Muscle of back (tissue), 11 donors: ENCODE data around the gene IFITM5. TPM values are rescaled to one million over a fixed set of nuclear protein-coding genes. Genes with fewer than 3 reads are reported as not detected.
A peak's percentile ranks its signal among the peaks of the same experiment; 100 is the strongest.
"Not testable (repeated sequence)": the region's sequence is repeated elsewhere in the genome, so short reads cannot be mapped to it uniquely, and the experiment has no call there.

Experiments
- DNase-seq, 3 donors: peaks; one replicate each; pipeline versions ENCODE4 v3.0.0 to v3.0.0-alpha.2; 2013
- polyA plus RNA-seq, 10 donors: library from polyadenylated mRNA; unstranded; fragments of 120-200 nt; gene quantifications; one replicate each; pipeline ENCODE4 v1.2.1, GENCODE V29; 2013; ENCODE audit not compliant: insufficient read length in 10 of 10

Gene IFITM5
- polyA plus RNA-seq, 10 donors = not detected

DNA sequence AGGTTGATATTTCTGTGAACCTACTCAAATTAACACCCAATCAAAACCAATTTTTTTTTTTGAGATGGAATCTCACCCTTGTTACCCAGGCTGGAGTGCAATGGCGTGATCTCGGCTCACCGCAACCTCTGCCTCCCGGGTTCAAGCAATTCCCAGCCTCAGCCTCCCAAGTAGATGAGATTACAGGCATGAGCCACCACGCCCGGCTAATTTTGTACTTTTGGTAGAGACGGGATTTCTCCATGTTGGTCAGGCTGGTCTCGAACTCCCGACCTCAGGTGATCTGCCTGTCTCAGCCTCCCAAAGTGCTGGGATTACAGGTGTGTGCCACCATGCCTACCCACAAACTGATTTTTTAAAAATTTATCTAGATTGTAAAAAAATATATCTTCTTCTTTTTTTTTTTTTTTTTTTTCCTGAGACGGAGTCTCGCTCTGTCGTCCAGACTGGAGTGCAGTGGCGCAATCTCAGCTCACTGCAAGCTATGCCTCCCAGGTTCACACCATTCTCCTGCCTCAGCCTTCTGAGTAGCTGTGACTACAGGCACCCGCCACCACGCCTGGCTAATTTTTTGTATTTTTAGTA lies 29.3 kb upstream of the IFITM5 start:
- DNase-seq = not testable (repeated sequence)

GRCh38 chr11:328012-328411 lies 28.7 kb upstream of the IFITM5 start:
- no peak for DNase-seq

- DNase-seq = no peak
These were observed 28.2 kb upstream of the IFITM5 start for GRCh38 chr11:327581-327923.

GRCh38 chr11:326842-327580 lies 27.7 kb upstream of the IFITM5 start:
- DNase-seq = peak in 2 of 3 donors; percentile 66 to 82

- DNase-seq = no peak
These were observed 27.2 kb upstream of the IFITM5 start for GRCh38 chr11:326592-326841.

DNA sequence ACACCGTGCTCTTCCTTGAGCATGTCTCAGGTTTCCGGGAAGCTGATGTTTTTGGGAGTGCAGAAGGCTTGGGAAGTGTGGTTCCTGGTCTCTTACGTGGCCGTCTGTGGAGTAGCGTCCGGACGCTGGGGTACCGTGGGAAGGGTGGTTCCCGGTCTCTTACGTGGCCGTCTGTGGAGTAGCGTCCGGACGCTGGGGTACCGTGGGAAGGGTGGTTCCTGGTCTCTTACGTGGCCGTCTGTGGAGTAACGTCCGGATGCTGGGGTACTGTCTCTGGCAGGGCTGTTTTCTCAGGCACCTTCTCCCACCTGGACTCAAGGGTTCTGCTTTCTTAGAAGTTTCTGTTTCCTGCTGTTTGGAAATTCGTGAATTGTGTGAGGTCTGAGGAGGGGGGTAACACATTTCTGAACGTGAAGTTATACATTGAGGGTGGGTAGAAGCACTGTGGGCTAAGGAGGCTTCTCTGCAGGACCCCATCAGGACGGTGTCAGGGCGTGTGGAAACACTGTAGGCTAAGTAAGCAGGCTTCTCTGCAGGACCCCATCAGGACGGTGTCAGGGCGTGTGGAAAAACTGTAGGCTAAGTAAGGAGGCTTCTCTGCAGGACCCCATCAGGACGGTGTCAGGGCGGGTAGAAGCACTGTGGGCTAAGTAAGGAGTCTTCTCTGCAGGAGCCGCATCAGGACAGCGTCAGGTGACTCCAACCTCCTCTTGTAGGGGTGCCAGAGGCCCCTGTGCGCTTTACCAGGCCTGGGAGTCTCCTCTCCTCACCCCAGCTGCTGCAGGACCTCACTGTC lies 26.7 kb upstream of the IFITM5 start:
- no peak for DNase-seq

DNA sequence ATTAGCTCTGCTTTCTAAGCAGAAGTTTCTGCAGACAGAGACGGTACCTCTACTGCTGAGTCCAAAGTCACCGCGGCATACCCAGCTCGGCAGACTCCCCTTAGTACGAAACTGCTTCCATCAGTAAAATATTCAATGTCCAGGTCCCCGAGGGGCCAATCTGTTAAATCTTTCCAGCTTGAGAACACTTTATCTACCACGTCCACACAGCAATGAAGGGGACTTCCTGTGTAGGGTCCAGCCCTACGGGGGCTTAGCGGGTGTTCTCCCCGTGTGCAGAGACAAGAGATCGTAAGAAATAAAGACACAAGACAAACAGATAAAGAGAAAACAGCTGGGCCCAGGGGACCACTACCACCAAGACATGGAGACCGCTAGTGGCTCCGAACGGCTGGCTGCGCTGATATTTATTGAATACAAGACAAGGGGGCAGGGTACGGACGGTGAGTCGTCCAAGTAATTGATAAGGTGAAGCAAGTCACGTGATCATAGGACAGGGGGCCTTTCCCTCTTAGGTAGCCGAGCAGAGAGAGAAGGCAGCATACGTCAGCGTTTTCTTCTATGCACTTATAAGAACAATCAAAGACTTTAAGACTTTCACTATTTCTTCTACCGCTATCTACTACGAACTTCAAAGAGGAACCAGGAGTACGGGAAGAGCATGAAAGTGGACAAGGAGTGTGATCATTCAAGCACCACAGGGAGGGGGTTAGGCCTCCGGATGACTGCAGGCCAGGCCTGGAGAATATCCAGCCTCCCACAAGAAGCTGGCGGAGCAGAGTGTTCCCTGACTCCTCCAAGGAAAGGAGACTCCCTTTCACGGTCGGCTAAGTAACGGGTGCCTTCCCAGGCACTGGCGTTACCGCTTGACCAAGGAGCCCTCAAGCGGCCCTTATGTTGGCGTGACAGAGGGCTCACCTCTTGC lies 25.5 kb upstream of the IFITM5 start:
- peak in 1 of 3 donors; percentile 72 for DNase-seq

- DNase-seq = no peak
These were observed 24.8 kb upstream of the IFITM5 start for GRCh38 chr11:324156-324555.

DNA sequence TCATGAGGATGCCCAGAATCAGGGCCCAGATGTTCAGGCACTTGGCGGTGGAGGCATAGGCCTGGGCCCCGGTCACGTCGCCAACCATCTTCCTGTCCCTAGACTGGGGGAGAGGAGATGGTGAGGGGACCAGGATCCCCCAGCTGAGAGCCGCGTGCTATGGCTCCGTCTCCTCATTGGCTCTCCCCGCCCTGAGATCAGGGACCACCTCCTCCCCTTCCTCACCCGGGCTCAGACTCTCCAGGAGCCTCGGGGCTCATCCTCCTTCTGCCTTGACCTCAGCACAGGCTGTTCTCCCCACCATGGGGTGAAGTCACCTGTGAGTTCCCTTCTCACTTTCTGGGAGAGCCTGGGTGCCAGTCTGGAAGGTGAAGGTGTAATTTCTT lies 20.6 kb upstream of the IFITM5 start:
- DNase-seq = peak in 1 of 3 donors; percentile 54

- DNase-seq = peak in 1 of 3 donors; percentile 58
These were observed 20.0 kb upstream of the IFITM5 start for GRCh38 chr11:319121-319887.

DNA sequence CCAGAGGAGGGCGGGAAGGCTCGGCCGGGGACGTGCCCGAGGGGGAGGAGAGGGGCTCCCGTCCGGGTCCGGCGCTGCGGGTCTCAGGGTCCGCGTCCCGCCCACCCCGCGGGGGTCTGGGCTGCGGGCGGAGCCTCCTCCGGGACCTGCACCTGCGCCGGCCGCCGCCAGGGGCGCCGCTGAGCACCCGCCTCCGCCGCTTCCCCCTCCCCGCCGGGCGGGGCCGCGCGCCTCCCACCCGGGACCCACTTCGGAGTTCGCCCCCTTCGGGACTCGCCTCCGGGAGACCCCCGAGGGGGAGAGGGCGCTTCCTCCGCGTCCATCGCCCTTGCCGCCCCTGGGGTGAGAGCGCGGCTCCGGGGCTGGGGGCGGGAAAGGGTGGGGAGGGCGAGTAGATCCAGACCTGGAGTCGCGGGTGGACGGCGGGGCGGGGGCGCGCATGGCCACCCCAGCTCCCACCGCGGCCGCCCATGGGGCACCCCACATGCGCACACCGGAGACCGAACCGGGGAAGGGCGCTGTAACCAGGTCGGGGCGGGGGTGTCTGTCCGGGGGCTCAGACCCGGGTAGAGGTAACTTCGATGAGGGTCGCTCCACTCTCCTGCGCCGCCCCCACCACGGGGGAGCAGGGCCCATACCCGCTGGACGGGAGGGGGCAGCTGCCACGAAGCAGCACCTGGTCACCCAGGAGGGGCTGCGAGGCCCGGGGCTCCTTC lies 19.2 kb upstream of the IFITM5 start:
- DNase-seq = not testable (repeated sequence)

DNA sequence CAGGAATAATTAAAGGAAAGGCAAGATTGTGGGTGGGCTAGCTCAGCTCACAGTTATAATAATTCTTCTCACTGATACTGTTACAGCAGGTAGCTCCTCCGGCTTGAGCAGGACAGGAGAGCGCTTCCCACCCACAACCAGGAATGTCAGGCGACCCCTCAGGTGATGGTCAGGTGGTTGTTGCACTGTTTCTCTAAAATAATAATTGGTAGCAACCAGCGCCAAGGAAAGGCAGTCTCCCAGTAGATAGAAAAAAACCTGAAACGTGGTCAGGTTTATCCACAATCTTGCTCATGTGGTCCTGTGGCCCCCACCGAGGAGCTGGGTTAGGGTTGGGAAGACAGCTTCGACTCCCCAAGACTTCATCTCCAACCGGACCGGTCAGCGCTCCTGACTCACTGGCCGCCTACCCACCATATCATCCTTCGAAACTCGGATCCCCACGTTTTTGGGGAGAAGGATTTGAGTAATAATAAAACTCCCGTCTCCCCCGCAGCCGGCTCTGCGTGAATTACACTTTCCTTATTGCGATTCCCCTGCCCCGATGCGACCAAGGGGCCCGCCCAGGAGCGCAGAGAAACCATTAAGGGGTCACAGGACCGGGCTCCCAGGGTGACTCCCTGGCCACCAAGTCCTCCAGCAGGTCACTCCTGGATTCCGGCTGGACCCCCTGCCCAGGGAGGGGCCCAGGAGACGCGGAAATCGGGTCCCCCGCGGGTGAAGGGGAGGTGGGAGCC lies 18.5 kb upstream of the IFITM5 start:
- DNase-seq = not testable (repeated sequence)

DNA sequence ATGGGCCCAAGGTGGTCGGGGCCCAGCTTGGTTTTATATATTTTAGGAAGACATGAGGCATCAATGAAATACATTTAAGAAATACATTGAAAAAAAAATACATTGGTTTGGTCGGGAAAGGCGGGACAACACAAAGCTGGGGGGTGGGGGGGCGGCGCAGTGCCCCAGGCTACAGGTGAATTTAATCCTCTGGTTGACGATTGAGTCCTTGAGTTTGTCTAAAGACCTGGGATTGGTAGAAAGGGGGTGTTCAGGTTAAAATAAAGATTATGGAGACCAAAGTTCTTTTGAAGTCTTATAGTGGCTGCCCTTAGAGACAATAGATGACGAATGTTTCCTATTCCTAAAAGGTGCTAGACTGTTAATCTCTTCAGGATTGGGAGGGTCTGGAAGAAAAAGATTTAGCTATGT lies 17.6 kb upstream of the IFITM5 start:
- no peak for DNase-seq

DNA sequence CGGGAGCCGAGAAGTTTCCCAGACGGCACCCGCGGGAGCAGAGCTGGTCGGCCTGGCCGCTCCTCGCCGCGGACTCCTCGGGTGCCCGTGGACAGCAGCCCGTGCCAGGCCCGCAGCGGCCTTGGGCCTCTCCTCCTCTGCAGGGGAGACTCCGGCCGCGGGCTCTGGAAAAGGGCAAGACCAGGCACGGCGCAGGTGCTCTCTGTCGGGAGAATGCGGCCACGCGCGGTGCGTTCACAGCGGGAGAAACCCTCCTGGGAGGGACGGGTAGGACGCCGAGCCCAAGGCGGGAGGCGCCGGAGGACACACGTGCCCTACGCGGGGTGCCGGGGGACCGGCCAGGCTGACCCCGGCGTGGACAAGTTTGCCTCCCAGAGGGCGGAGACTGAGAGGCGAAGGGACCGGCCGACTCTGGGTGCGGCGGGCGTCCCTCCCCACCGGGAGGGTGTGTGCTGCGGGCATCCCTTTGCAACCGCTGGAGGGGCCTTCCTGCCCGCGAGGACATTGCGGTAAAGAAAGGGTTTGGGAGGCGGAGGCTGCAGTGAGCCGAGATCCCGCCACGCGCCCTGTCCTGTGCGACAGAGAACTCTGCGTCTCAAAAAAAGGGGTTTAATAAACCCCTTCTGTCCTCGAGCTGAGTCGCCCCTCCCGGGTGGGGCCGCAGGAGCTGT lies 16.8 kb upstream of the IFITM5 start:
- no peak for DNase-seq

DNA sequence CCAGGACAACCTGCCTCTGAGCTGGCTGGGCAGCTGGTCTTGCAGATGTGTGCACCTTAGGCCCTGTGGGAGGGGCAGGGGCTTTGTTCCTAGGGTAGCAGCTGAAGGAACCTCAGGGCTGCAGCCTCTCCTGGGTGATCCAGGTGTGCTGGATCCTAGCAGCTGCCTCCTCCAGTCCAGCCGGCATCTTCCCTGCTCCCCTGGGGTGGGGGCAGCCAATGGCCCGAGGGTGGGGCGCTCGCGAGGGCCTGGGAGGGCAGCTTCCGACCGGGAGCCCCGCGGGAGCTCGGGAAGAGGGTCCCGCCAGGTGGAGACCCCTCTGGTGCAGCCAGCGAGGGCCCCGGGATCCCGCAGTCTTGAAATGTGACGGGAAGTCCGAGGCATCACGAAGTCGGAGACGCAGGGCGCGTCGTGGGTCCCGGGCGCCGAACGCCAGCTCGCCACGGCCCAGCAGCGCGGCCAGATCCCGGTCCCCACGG lies 16.2 kb upstream of the IFITM5 start:
- DNase-seq = no peak

DNA sequence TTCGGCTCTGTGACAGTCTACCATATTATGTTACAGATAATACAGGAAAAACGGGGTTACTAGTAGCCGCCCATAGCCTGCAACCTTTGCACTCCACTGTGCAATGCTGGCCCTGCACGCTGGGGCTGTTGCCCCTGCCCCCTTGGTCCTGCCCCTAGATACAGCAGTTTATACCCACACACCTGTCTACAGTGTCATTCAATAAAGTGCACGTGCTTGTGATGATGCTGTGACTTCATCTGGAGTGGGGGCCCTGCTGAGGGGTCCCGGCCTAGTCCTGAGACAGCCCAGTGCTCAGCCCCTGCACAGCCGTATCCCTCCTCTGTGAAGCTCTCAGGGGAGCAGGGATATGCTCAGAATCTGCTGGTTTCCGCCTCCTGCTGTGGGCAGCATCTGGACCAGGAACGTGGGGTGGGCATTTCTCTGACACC lies 15.7 kb upstream of the IFITM5 start:
- no peak for DNase-seq

DNA sequence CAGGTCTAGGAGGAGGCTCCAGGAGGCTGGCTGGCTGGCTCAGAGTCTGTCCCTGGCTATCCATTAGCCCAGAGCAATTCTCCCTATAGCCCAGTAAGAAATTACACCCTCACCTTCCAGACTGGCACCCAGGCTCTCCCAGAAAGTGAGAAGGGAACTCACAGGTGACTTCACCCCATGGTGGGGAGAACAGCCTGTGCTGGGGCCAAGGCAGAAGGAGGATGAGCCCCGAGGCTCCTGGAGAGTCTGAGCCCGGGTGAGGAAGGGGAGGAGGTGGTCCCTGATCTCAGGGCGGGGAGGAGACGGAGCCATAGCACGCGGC lies 15.2 kb upstream of the IFITM5 start:
- DNase-seq = not testable (repeated sequence)

DNA sequence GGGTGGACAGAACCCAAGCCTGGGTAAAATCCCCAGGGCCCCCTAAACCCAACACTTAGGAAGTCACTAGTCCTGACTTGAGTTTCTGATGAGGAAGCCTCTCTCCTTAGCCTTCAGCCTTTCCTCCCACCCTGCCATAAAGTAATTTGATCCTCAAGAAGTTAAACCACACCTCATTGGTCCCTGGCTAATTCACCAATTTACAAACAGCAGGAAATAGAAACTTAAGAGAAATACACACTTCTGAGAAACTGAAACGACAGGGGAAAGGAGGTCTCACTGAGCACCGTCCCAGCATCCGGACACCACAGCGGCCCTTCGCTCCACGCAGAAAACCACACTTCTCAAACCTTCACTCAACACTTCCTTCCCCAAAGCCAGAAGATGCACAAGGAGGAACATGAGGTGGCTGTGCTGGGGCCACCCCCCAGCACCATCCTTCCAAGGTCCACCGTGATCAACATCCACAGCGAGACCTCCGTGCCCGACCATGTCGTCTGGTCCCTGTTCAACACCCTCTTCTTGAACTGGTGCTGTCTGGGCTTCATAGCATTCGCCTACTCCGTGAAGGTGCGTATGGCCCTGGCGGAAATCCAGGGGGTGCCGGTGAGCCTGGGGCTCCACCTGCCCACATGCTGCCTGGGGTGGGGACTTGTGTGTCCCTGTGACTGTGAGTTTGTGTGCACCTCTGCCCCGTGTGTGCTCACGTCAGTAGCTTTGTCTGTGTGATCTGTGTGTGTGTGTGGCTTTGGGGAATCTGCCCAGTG lies 14.6 kb upstream of the IFITM5 start, which contains the start of gene IFITM1:
Gene IFITM1 (plus strand): TSS at position 254 of the 767 bp plus-strand sequence. CDS start 131 bp downstream, at position 385.
- peak; percentile 63 to 80 (median 63) for DNase-seq
